ENCODE data around the gene NCCRP1.

Gene NCCRP1

GRCh38 chr19:39194832-39195542, 1.8 kb upstream of the NCCRP1 start:
- no peaks in the 10 kb centered on the region for H3K36me3 ChIP-seq (ENCODE audit: insufficient read depth, low read length)

DNA sequence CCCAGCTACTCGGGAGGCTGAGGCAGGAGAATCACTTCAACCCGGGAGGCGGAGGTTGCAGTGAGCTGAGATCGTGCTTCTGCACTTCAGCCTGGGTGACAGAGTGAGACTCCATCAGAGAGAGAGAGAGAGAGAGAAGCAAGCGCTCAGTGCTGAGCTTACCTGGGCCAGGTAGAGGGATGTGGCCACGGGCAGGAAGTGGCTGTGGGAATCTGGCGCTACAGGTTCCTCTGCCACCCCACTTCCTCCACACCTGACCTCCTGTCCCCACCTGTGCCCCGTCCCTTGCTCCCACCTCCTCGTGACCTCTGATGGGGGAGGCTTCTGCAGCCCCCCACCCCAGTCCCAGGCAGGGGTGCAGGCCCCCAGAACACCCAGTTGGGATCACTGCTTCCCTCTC, 1.0 kb upstream of the NCCRP1 start:
- H3K27me3 ChIP-seq (ENCODE audit: insufficient read depth, low read length) = peaks cover 40% of the 10 kb centered on the region
- no peaks in the 10 kb centered on the region for H3K36me3 ChIP-seq (ENCODE audit: insufficient read depth, low read length)
- H2AFZ ChIP-seq (ENCODE audit: low read depth, low read length) = no peak overlapping the region
- no peaks in the 10 kb centered on the region for H3K4me1 ChIP-seq (ENCODE audit: insufficient read depth, low read length)
- no peaks in the 10 kb centered on the region for H3K9me3 ChIP-seq (ENCODE audit: low read length)
- no peak overlapping the region for H3K4me3 ChIP-seq (ENCODE audit: low read length)

More at GRCh38 chr19:39194832-39195542, 1.8 kb upstream of the NCCRP1 start:
- peaks cover 40% of the 10 kb centered on the region for H3K27me3 ChIP-seq (ENCODE audit: insufficient read depth, low read length)
- no peaks in the 10 kb centered on the region for H3K4me1 ChIP-seq (ENCODE audit: insufficient read depth, low read length)
- no peaks in the 10 kb centered on the region for H3K9me3 ChIP-seq (ENCODE audit: low read length)
- H2AFZ ChIP-seq (ENCODE audit: low read depth, low read length) = no peak overlapping the region
- no peak overlapping the region for H3K4me3 ChIP-seq (ENCODE audit: low read length)

GRCh38 chr19:39196320-39196719, 444 bp upstream of the NCCRP1 start:
- no peaks in the 10 kb centered on the region for H3K4me1 ChIP-seq (ENCODE audit: insufficient read depth, low read length)
- H3K36me3 ChIP-seq (ENCODE audit: insufficient read depth, low read length) = no peaks in the 10 kb centered on the region
- no peak overlapping the region for H2AFZ ChIP-seq (ENCODE audit: low read depth, low read length)
- H3K4me3 ChIP-seq (ENCODE audit: low read length) = no peak overlapping the region
- peaks cover 40% of the 10 kb centered on the region for H3K27me3 ChIP-seq (ENCODE audit: insufficient read depth, low read length)
- H3K9me3 ChIP-seq (ENCODE audit: low read length) = no peaks in the 10 kb centered on the region

DNA sequence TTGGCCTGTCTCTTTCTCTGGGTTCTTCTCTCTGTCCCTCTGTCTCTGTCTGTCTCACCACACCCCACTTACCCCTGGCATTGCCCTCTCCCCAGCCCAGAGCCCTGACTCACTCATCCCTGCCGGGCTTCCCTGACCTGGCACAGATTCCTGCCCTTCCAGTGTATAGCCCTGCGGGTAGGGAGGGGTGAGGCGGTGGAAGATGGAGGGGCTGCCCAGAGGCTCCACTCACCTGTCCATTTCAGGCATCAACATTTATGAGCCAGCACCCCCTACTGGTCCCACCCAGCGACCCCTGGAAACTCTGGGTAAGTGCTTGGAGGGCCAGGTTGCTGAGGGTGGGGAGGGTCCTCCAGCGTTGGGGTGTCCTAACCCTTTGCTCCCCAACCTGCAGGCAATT, 1.0 kb downstream of the NCCRP1 start:
- Histone ChIP-seq H3K9me3 (ENCODE audit: low read length) (no peaks in the 10 kb centered on the region), H3K27me3 (ENCODE audit: insufficient read depth, low read length) (peaks cover 40% of the 10 kb centered on the region), H3K4me3 (ENCODE audit: low read length) (no peak overlapping the region), H3K4me1 (ENCODE audit: insufficient read depth, low read length) (no peaks in the 10 kb centered on the region), H3K36me3 (ENCODE audit: insufficient read depth, low read length) (no peaks in the 10 kb centered on the region), H2AFZ (ENCODE audit: low read depth, low read length) (no peak overlapping the region)

DNA sequence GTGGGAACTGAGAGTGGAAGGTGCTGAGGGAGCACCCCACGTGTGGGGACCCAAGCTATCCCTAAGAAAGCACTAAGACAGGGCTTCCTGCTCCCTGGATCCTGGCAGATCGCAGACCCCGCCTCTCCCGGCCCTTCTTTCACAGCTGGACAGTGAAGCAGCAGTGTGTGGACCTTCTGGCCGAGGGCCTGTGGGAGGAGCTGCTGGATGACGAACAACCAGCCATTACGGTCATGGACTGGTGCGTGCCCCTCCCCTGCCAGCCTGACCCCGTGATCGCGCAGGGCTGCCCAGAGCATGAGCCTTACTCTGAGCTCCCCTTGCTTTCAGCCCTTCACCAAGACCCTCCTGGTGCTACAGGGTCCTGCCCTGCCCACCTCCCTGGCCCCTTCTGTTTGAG, 2.3 kb downstream of the NCCRP1 start:
- H3K4me1 ChIP-seq (ENCODE audit: insufficient read depth, low read length) = no peaks in the 10 kb centered on the region
- H3K27me3 ChIP-seq (ENCODE audit: insufficient read depth, low read length) = peaks cover 40% of the 10 kb centered on the region
- no peaks in the 10 kb centered on the region for H3K36me3 ChIP-seq (ENCODE audit: insufficient read depth, low read length)
- no peaks in the 10 kb centered on the region for H3K9me3 ChIP-seq (ENCODE audit: low read length)
- no peak overlapping the region for H3K4me3 ChIP-seq (ENCODE audit: low read length)
- H2AFZ ChIP-seq (ENCODE audit: low read depth, low read length) = no peak overlapping the region

GRCh38 chr19:39200066-39200802, 3.5 kb downstream of the NCCRP1 start:
- H3K4me3 ChIP-seq (ENCODE audit: low read length) = no peak overlapping the region
- H3K27me3 ChIP-seq (ENCODE audit: insufficient read depth, low read length) = peaks cover 38% of the 10 kb centered on the region
- no peak overlapping the region for H2AFZ ChIP-seq (ENCODE audit: low read depth, low read length)
- H3K4me1 ChIP-seq (ENCODE audit: insufficient read depth, low read length) = no peaks in the 10 kb centered on the region
- H3K9me3 ChIP-seq (ENCODE audit: low read length) = no peaks in the 10 kb centered on the region
- no peaks in the 10 kb centered on the region for H3K36me3 ChIP-seq (ENCODE audit: insufficient read depth, low read length)

GRCh38 chr19:39200803-39201115, 4.0 kb downstream of the NCCRP1 start:
- H3K4me1 ChIP-seq (ENCODE audit: insufficient read depth, low read length) = no peaks in the 10 kb centered on the region
- no peaks in the 10 kb centered on the region for H3K9me3 ChIP-seq (ENCODE audit: low read length)
- no peaks in the 10 kb centered on the region for H3K36me3 ChIP-seq (ENCODE audit: insufficient read depth, low read length)
- no peak overlapping the region for H2AFZ ChIP-seq (ENCODE audit: low read depth, low read length)
- H3K27me3 ChIP-seq (ENCODE audit: insufficient read depth, low read length) = peaks cover 33% of the 10 kb centered on the region
- no peak overlapping the region for H3K4me3 ChIP-seq (ENCODE audit: low read length)

DNA sequence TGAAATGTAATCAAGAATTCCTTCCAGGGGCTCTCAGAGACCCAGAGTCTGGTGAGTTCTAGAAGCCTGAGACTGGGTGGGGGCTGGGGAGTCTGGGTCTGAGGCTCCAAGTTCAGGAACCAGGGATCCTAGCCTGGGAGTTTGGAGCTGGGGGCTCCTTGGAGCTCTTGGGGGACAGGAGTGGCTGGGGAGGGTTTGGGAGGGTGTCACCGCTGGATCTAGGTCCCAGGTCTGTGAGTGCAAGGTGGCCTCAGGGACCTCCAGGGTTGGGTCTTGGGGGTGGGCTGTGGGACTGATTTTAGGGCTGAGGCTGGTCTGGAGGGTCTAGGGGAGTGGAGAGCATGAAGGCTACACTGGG, 6.2 kb downstream of the NCCRP1 start:
- Histone ChIP-seq H3K36me3 (ENCODE audit: insufficient read depth, low read length) (no peaks in the 10 kb centered on the region), H3K4me3 (ENCODE audit: low read length) (no peak overlapping the region), H3K4me1 (ENCODE audit: insufficient read depth, low read length) (no peaks in the 10 kb centered on the region), H3K9me3 (ENCODE audit: low read length) (no peaks in the 10 kb centered on the region), H3K27me3 (ENCODE audit: insufficient read depth, low read length) (peaks cover 11% of the 10 kb centered on the region), H2AFZ (ENCODE audit: low read depth, low read length) (no peak overlapping the region)

DNA sequence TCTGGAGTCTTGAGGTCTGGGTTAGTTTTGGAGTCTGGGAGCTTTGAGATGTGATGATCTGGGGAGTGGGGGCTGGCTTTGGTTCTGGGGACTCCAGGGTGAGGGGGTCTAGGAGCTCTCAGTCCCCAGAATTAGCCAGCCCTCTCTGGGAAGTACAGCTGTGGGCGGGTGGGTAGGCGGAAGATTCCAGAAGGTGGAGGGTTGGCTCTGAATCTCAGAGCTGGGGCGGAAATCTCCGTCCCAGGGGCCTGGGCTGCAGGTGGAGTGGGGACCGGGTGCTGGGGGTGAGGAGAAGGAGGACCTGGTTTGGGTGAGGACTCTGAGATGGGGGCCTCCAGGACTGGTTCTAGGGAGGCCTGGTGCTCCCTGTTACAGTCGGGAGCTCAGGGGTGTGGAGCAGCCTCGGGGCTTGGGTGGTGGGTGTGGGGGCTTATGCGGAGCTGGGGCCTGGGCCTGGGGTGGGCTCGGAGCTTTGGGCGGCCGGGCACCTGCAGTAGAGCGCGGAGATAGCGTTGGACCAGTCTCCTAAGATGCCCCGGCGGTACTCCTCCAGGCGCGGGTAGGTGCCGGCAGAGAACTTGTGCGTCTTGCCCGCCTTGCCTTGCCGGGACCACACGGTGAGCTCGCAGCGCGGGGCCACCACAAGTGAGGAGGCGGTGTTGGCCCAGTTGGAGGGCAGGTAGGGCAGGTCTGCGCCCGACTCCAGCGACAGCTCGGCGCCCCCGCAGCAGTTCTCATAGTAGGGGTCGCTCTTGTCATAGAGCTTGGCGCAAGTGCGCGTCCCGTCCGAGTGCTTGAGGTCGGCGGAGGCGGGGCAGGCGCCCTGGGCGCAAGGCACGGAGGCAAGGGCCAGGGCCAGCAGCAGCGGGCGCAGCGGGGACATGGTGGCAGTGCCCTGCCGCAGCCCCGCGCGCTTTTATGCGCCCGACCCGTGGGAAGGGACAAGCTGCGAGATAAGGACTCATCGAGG, 6.9 kb downstream of the NCCRP1 start, which contains the start of gene SYCN:
SYCN (minus strand) TSS at position 892 of the 970 bp plus-strand sequence; CDS start at position 883, 9 bp downstream.
- Histone ChIP-seq H3K4me1 (ENCODE audit: insufficient read depth, low read length) (no peaks in the 10 kb centered on the region), H3K36me3 (ENCODE audit: insufficient read depth, low read length) (no peaks in the 10 kb centered on the region), H3K27me3 (ENCODE audit: insufficient read depth, low read length) (peaks cover 6% of the 10 kb centered on the region), H2AFZ (ENCODE audit: low read depth, low read length) (no peak within 1 kb of the TSS), H3K4me3 (ENCODE audit: low read length) (no peak within 1 kb of the TSS), H3K9me3 (ENCODE audit: low read length) (no peaks in the 10 kb centered on the region)

GRCh38 chr19:39205449-39205764, 8.6 kb downstream of the NCCRP1 start:
- H3K4me1 ChIP-seq (ENCODE audit: insufficient read depth, low read length) = no peaks in the 10 kb centered on the region

DNA sequence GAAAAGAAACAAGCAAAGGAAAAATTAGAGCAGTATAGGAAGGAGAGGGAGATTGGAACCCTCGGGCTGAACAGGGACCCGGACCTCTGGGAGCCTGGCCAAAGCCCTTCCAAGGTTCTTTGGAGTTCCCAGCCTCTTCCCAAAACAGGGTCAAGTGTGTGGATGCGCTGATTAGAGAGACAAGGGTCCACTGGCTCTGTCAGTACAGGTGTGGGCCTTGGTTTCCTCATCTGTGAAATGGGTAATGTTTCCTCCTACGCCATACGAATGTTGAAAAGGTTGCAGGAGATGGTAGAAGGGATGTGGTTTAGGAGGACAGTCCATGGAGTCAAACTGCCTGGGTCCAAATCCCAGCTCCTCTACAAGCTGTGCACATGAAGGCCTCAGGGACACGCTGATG, 9.4 kb downstream of the NCCRP1 start:
- Histone ChIP-seq H3K27me3 (ENCODE audit: insufficient read depth, low read length) (no peaks in the 10 kb centered on the region), H3K9me3 (ENCODE audit: low read length) (no peaks in the 10 kb centered on the region), H3K4me3 (ENCODE audit: low read length) (no peak overlapping the region), H3K4me1 (ENCODE audit: insufficient read depth, low read length) (no peaks in the 10 kb centered on the region), H2AFZ (ENCODE audit: low read depth, low read length) (no peak overlapping the region), H3K36me3 (ENCODE audit: insufficient read depth, low read length) (no peaks in the 10 kb centered on the region)

More at GRCh38 chr19:39205449-39205764, 8.6 kb downstream of the NCCRP1 start:
- no peaks in the 10 kb centered on the region for H3K9me3 ChIP-seq (ENCODE audit: low read length)
- no peak overlapping the region for H2AFZ ChIP-seq (ENCODE audit: low read depth, low read length)
- H3K4me3 ChIP-seq (ENCODE audit: low read length) = no peak overlapping the region
- no peaks in the 10 kb centered on the region for H3K36me3 ChIP-seq (ENCODE audit: insufficient read depth, low read length)
- no peaks in the 10 kb centered on the region for H3K27me3 ChIP-seq (ENCODE audit: insufficient read depth, low read length)

DNA sequence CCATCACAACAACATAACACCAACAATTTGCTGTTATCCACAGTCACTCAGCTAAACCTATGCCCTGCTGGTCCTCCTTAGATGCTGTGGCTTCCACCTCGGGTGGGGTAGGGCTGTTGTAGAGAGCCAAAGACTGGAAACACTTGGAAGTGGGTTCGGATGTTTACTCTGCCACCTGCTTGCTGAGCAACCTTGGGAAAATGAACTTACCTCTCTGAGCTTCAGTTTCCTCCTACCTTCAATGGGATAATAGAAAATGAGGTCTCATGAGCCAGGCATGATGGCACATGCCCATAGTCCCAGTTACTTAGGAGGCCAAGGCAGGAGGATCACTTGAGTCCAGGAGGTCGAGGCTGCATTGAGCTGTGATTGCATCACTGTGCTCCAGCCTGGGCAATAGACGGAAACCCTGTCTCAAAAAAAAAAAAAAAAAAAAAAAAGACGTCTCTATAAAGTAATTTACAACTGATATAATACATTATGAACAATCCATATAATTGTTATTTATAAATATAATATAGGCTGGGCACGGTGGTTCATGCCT, 10.6 kb downstream of the NCCRP1 start:
- H2AFZ ChIP-seq (ENCODE audit: low read depth, low read length) = no peak overlapping the region
- H3K4me3 ChIP-seq (ENCODE audit: low read length) = no peak overlapping the region
- no peaks in the 10 kb centered on the region for H3K27me3 ChIP-seq (ENCODE audit: insufficient read depth, low read length)
- no peaks in the 10 kb centered on the region for H3K36me3 ChIP-seq (ENCODE audit: insufficient read depth, low read length)
- no peaks in the 10 kb centered on the region for H3K9me3 ChIP-seq (ENCODE audit: low read length)
- H3K4me1 ChIP-seq (ENCODE audit: insufficient read depth, low read length) = no peaks in the 10 kb centered on the region
